Coronary artery (tissue), 2 donors: ENCODE measurements around the gene ANK3.

Experiments used
- DNase-seq: peaks from one replicate; pipeline ENCODE4 v3.0.0-alpha.2; 2017; ENCODE audit warnings: low spot score
- H3K27ac ChIP-seq, 2 donors: fragments of 200-600 bp; sonication (generic); one replicate each; pipeline ENCODE4 v1.5.1; 2016 to 2019
- H3K4me3 ChIP-seq: fragments of 200-600 bp; sonication (generic); 2 replicates; pipeline ENCODE4 v1.5.1; 2016; ENCODE audit warnings: mild to moderate bottlenecking, moderate library complexity
- CTCF ChIP-seq: fragments of 200-600 bp; sonication (generic); IDR thresholded peaks from one replicate; pipeline ENCODE4 v1.5.1; 2019; ENCODE audit warnings: antibody characterized with exemption

The ANK3 gene

GRCh38 chr10:60224066-60224705, 165.5 kb downstream of the ANK3 start:
- no peak for TF ChIP-seq CTCF
- H3K4me3 ChIP-seq, result no peak overlapping the region
- DNase-seq, result no peak
- H3K27ac ChIP-seq, result no peak overlapping the region

GRCh38 chr10:60222047-60222446, 167.6 kb downstream of the ANK3 start:
- no peak for DNase-seq
- no peak overlapping the region for H3K27ac ChIP-seq
- H3K4me3 ChIP-seq, result no peak overlapping the region
- no peak for TF ChIP-seq CTCF

GRCh38 chr10:60212195-60212594, 177.5 kb downstream of the ANK3 start:
- Histone ChIP-seq H3K4me3 (no peak overlapping the region), H3K27ac (no peak overlapping the region)
- no peak for DNase-seq
- TF ChIP-seq CTCF, result no peak

GRCh38 chr10:60209874-60210570, 179.7 kb downstream of the ANK3 start:
- no peak overlapping the region for H3K4me3 ChIP-seq
- DNase-seq, result no peak
- no peak for TF ChIP-seq CTCF
- no peak overlapping the region for H3K27ac ChIP-seq

- H3K27ac ChIP-seq, result no peak overlapping the region
- peak; percentile 54 for TF ChIP-seq CTCF
- no peak overlapping the region for H3K4me3 ChIP-seq
- DNase-seq, result no peak
These were observed 180.9 kb downstream of the ANK3 start for GRCh38 chr10:60208676-60209269.

GRCh38 chr10:60207894-60208293, 181.8 kb downstream of the ANK3 start:
- Histone ChIP-seq H3K4me3 (no peak overlapping the region), H3K27ac (peak overlapping the region in 1 of 2 donors; percentile 13)
- no peak for TF ChIP-seq CTCF
- DNase-seq, result no peak

GRCh38 chr10:60206735-60207134, 182.9 kb downstream of the ANK3 start:
- H3K27ac ChIP-seq, result no peak overlapping the region
- TF ChIP-seq CTCF, result no peak
- DNase-seq, result no peak
- H3K4me3 ChIP-seq, result no peak overlapping the region
